ENCODE measurements around the gene NPTN. TPM values are rescaled to one million over a fixed set of nuclear protein-coding genes. Genes with fewer than 3 reads are reported as not detected.
"Not testable (repeated sequence)": the region's sequence is repeated elsewhere in the genome, so short reads cannot be mapped to it uniquely, and the experiment has no call there.

Gene NPTN
- total RNA-seq, 2 donors from 2014 or later, result 111 to 159 TPM

- intact Hi-C loops (cut with DNase I), result no loop called here
- Histone ChIP-seq H3K9ac (ENCODE audit: low read depth in 2 of 2, low read length in 2 of 2) (no peak overlapping the region), H3K4me1 (no peaks in the 10 kb centered on the region), H3K27me3 (no peaks in the 10 kb centered on the region), H3K27ac (no peak overlapping the region), H3K4me3 (no peak overlapping the region), H3K9me3 (no peaks in the 10 kb centered on the region), H3K36me3 (no peaks in the 10 kb centered on the region)
- TF ChIP-seq, protein P1, sequence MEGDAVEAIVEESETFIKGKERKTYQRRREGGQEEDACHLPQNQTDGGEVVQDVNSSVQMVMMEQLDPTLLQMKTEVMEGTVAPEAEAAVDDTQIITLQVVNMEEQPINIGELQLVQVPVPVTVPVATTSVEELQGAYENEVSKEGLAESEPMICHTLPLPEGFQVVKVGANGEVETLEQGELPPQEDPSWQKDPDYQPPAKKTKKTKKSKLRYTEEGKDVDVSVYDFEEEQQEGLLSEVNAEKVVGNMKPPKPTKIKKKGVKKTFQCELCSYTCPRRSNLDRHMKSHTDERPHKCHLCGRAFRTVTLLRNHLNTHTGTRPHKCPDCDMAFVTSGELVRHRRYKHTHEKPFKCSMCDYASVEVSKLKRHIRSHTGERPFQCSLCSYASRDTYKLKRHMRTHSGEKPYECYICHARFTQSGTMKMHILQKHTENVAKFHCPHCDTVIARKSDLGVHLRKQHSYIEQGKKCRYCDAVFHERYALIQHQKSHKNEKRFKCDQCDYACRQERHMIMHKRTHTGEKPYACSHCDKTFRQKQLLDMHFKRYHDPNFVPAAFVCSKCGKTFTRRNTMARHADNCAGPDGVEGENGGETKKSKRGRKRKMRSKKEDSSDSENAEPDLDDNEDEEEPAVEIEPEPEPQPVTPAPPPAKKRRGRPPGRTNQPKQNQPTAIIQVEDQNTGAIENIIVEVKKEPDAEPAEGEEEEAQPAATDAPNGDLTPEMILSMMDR (IDR thresholded peaks at IDR 0.05), result no peak
- no peak for DNase-seq
These were observed 17.4 kb upstream of the NPTN start for GRCh38 chr15:73650416-73651126.

- intact Hi-C loops (cut with DNase I), result no loop called here
- H3K27me3 ChIP-seq, result no peaks in the 10 kb centered on the region
- no peaks in the 10 kb centered on the region for H3K36me3 ChIP-seq
- H3K27ac ChIP-seq, result no peak overlapping the region
- no peaks in the 10 kb centered on the region for H3K4me1 ChIP-seq
- no peak overlapping the region for H3K4me3 ChIP-seq
- TF ChIP-seq, protein P1 (IDR thresholded peaks at IDR 0.05), result no peak
- H3K9me3 ChIP-seq, result no peaks in the 10 kb centered on the region
- DNase-seq, result no peak
- H3K9ac ChIP-seq (ENCODE audit: low read depth in 2 of 2, low read length in 2 of 2), result no peak overlapping the region
These were observed 14.8 kb upstream of the NPTN start for GRCh38 chr15:73648014-73648295.

DNA sequence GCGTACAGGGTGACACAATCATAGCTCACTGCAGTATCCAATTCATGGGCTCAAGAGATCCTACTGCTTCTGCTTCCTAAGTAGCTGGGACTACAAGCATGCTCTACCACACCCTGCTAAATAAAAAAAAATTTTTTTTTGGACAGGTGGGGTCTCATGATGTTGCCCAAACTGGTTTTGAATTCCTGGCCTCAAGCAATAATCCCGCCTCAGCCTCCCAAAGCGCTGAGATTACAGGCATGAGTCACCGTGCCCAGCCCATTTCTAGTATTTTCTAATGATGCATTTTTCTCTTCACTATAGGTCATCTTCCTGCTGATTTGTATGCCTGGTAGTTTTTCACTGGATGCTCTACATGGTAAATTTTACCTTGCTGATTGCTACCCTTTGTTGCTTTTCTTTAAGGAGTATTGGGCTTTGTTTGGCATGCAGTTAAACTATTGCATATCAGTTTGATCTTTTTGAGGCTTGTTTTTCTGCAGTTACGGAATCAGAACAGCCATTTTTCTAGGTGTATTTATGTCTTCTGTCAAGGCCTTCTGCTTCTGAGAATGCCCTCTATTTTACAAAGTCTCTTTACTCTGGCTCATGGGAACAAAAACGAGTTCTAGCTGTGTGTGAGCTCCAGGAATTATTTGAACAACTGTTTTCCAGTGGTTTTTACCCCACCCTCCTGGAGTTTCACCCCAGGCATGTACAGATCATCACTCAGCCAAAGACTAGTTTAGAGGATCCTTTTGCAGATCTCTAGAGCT, 14.2 kb upstream of the NPTN start:
- H3K9ac ChIP-seq (ENCODE audit: low read depth in 2 of 2, low read length in 2 of 2), result no peak overlapping the region
- DNase-seq, result no peak
- no peak overlapping the region for H3K4me3 ChIP-seq
- H3K36me3 ChIP-seq, result no peaks in the 10 kb centered on the region
- intact Hi-C loops (cut with DNase I), result no loop called here
- no peak overlapping the region for H3K27ac ChIP-seq
- H3K27me3 ChIP-seq, result no peaks in the 10 kb centered on the region
- H3K4me1 ChIP-seq, result no peaks in the 10 kb centered on the region
- no peaks in the 10 kb centered on the region for H3K9me3 ChIP-seq
- TF ChIP-seq, protein P1 (IDR thresholded peaks at IDR 0.05), result no peak

- not testable (repeated sequence) for DNase-seq, H3K4me1 ChIP-seq, H3K27me3 ChIP-seq
These were observed 6.3 kb upstream of the NPTN start for GRCh38 chr15:73639464-73639863.

GRCh38 chr15:73637527-73637926, 4.3 kb upstream of the NPTN start:
- no peak for DNase-seq

More at GRCh38 chr15:73639464-73639863, 6.3 kb upstream of the NPTN start:
- intact Hi-C loops (cut with DNase I), result loop anchor here (5.0 kb wide), 1 partner anchor 72 kb away; no protein-coding TSS in a partner anchor
- not testable (repeated sequence) for H3K9me3 ChIP-seq; H3K36me3 ChIP-seq; H3K4me3 ChIP-seq; H3K9ac ChIP-seq (ENCODE audit: low read depth in 2 of 2, low read length in 2 of 2); H3K27ac ChIP-seq

More at GRCh38 chr15:73637527-73637926, 4.3 kb upstream of the NPTN start:
- H3K27ac ChIP-seq, result no peak overlapping the region
- intact Hi-C loops (cut with DNase I), result loop anchor here (2.0 to 5.0 kb wide), 2 partner anchors 63 to 70 kb away; no protein-coding TSS in a partner anchor
- no peaks in the 10 kb centered on the region for H3K36me3 ChIP-seq
- TF ChIP-seq, protein P1 (IDR thresholded peaks at IDR 0.05), result no peak
- H3K27me3 ChIP-seq, result no peaks in the 10 kb centered on the region
- peaks cover 4% of the 10 kb centered on the region for H3K4me1 ChIP-seq
- H3K4me3 ChIP-seq, result no peak overlapping the region
- no peaks in the 10 kb centered on the region for H3K9me3 ChIP-seq
- H3K9ac ChIP-seq (ENCODE audit: low read depth in 2 of 2, low read length in 2 of 2), result no peak overlapping the region
